ENCODE results near the gene PLAAT4.

Gene PLAAT4

GRCh38 chr11:63553759-63554158 lies 17.2 kb downstream of the PLAAT4 start:
- Histone ChIP-seq H3K4me2 (ENCODE audit: low read depth, low read length, poor library complexity, severe bottlenecking) (peak overlapping the region; percentile 79), H3K4me3 (ENCODE audit: low read length, poor library complexity, severe bottlenecking) (peak overlapping the region; percentile 61), H3K9me2 (replicated peaks; ENCODE audit: low read depth, low read length) (no peaks in the 10 kb centered on the region), H4K20me1 (ENCODE audit: insufficient read depth, low read length, poor library complexity, severe bottlenecking) (no peaks in the 10 kb centered on the region), H3K9me3 (ENCODE audit: insufficient read depth, low read depth, low read length) (no peaks in the 10 kb centered on the region), H3K9ac (ENCODE audit: low read depth, low read length, poor library complexity, severe bottlenecking) (peak overlapping the region; percentile 64), H2AFZ (ENCODE audit: low read length) (peak overlapping the region; percentile 24; the same call in 1 of the 2 replicates), H3K36me3 (ENCODE audit: insufficient read depth, low read length) (no peaks in the 10 kb centered on the region), H3F3A (ENCODE audit: low read depth) (peaks cover 5% of the 10 kb centered on the region; the same call in 1 of the 2 replicates), H3K4me1 (ENCODE audit: insufficient read depth, low read length, poor library complexity, severe bottlenecking) (peaks cover 70% of the 10 kb centered on the region), H3K27me3 (ENCODE audit: insufficient read depth, low read length, poor library complexity, severe bottlenecking) (no peaks in the 10 kb centered on the region), H3K79me2 (ENCODE audit: insufficient read depth, low read length) (no peaks in the 10 kb centered on the region)
- TF ChIP-seq EZH2phosphoT487 (IDR thresholded peaks at IDR 0.05; ENCODE audit: borderline replicate concordance) (no peak), CTCF (conservative IDR thresholded peaks at IDR 0.05; ENCODE audit: low read length) (no peak)

- no peaks in the 10 kb centered on the region for H3K79me2 ChIP-seq (ENCODE audit: insufficient read depth, low read length)
- H3K4me3 ChIP-seq (ENCODE audit: low read length, poor library complexity, severe bottlenecking): no peak overlapping the region
- H3K4me1 ChIP-seq (ENCODE audit: insufficient read depth, low read length, poor library complexity, severe bottlenecking): peaks cover 81% of the 10 kb centered on the region
- no peak for TF ChIP-seq EZH2phosphoT487 (IDR thresholded peaks at IDR 0.05; ENCODE audit: borderline replicate concordance)
- no peaks in the 10 kb centered on the region for H4K20me1 ChIP-seq (ENCODE audit: insufficient read depth, low read length, poor library complexity, severe bottlenecking)
- H3K36me3 ChIP-seq (ENCODE audit: insufficient read depth, low read length): no peaks in the 10 kb centered on the region
- H2AFZ ChIP-seq (ENCODE audit: low read length): no peak overlapping the region
- H3F3A ChIP-seq (ENCODE audit: low read depth): peaks cover 5% of the 10 kb centered on the region; the same call in 1 of the 2 replicates
- H3K9me2 ChIP-seq (replicated peaks; ENCODE audit: low read depth, low read length): no peaks in the 10 kb centered on the region
- H3K27me3 ChIP-seq (ENCODE audit: insufficient read depth, low read length, poor library complexity, severe bottlenecking): no peaks in the 10 kb centered on the region
- peak overlapping the region; percentile 64 for H3K9ac ChIP-seq (ENCODE audit: low read depth, low read length, poor library complexity, severe bottlenecking)
- no peaks in the 10 kb centered on the region for H3K9me3 ChIP-seq (ENCODE audit: insufficient read depth, low read depth, low read length)
- H3K4me2 ChIP-seq (ENCODE audit: low read depth, low read length, poor library complexity, severe bottlenecking): peak overlapping the region; percentile 79
These were observed 18.2 kb downstream of the PLAAT4 start for GRCh38 chr11:63554877-63555223.

GRCh38 chr11:63556404-63557013 lies 19.9 kb downstream of the PLAAT4 start:
- H3K4me2 ChIP-seq (ENCODE audit: low read depth, low read length, poor library complexity, severe bottlenecking): no peak overlapping the region
- no peaks in the 10 kb centered on the region for H3K79me2 ChIP-seq (ENCODE audit: insufficient read depth, low read length)
- H2AFZ ChIP-seq (ENCODE audit: low read length): no peak overlapping the region
- H3K9me2 ChIP-seq (replicated peaks; ENCODE audit: low read depth, low read length): no peaks in the 10 kb centered on the region
- peaks cover 93% of the 10 kb centered on the region for H3K4me1 ChIP-seq (ENCODE audit: insufficient read depth, low read length, poor library complexity, severe bottlenecking)
- no peak for TF ChIP-seq CTCF (conservative IDR thresholded peaks at IDR 0.05; ENCODE audit: low read length)
- no peak for TF ChIP-seq EZH2phosphoT487 (IDR thresholded peaks at IDR 0.05; ENCODE audit: borderline replicate concordance)
- H3K9ac ChIP-seq (ENCODE audit: low read depth, low read length, poor library complexity, severe bottlenecking): peak overlapping the region; percentile 5
- H4K20me1 ChIP-seq (ENCODE audit: insufficient read depth, low read length, poor library complexity, severe bottlenecking): no peaks in the 10 kb centered on the region
- H3K4me3 ChIP-seq (ENCODE audit: low read length, poor library complexity, severe bottlenecking): no peak overlapping the region
- no peaks in the 10 kb centered on the region for H3K27me3 ChIP-seq (ENCODE audit: insufficient read depth, low read length, poor library complexity, severe bottlenecking)
- H3K9me3 ChIP-seq (ENCODE audit: insufficient read depth, low read depth, low read length): no peaks in the 10 kb centered on the region
- H3K36me3 ChIP-seq (ENCODE audit: insufficient read depth, low read length): no peaks in the 10 kb centered on the region
- peaks cover 4% of the 10 kb centered on the region; the same call in 1 of the 2 replicates for H3F3A ChIP-seq (ENCODE audit: low read depth)

GRCh38 chr11:63557570-63557969 lies 21.0 kb downstream of the PLAAT4 start:
- no peaks in the 10 kb centered on the region for H3K27me3 ChIP-seq (ENCODE audit: insufficient read depth, low read length, poor library complexity, severe bottlenecking)
- H3K79me2 ChIP-seq (ENCODE audit: insufficient read depth, low read length): no peaks in the 10 kb centered on the region
- no peaks in the 10 kb centered on the region for H3K9me2 ChIP-seq (replicated peaks; ENCODE audit: low read depth, low read length)
- TF ChIP-seq CTCF (conservative IDR thresholded peaks at IDR 0.05; ENCODE audit: low read length) (no peak), EZH2phosphoT487 (IDR thresholded peaks at IDR 0.05; ENCODE audit: borderline replicate concordance) (no peak)
- no peak overlapping the region for H3K9ac ChIP-seq (ENCODE audit: low read depth, low read length, poor library complexity, severe bottlenecking)
- no peaks in the 10 kb centered on the region; the same call in 1 of the 2 replicates for H3F3A ChIP-seq (ENCODE audit: low read depth)
- no peak overlapping the region for H3K4me3 ChIP-seq (ENCODE audit: low read length, poor library complexity, severe bottlenecking)
- no peaks in the 10 kb centered on the region for H3K9me3 ChIP-seq (ENCODE audit: insufficient read depth, low read depth, low read length)
- no peaks in the 10 kb centered on the region for H3K36me3 ChIP-seq (ENCODE audit: insufficient read depth, low read length)
- no peaks in the 10 kb centered on the region for H4K20me1 ChIP-seq (ENCODE audit: insufficient read depth, low read length, poor library complexity, severe bottlenecking)
- H2AFZ ChIP-seq (ENCODE audit: low read length): no peak overlapping the region
- peaks cover 84% of the 10 kb centered on the region for H3K4me1 ChIP-seq (ENCODE audit: insufficient read depth, low read length, poor library complexity, severe bottlenecking)
- H3K4me2 ChIP-seq (ENCODE audit: low read depth, low read length, poor library complexity, severe bottlenecking): no peak overlapping the region
